GM19240 (cell line): ENCODE results near the gene ESX1.
"Not testable (repeated sequence)": the region's sequence is repeated elsewhere in the genome, so short reads cannot be mapped to it uniquely, and the experiment has no call there.

Experiments used
- DNase-seq: peaks from one replicate; pipeline ENCODE4 v3.0.0; 2011; ENCODE audit warnings: low spot score; ENCODE audit not compliant: insufficient read length

The ESX1 gene

DNA sequence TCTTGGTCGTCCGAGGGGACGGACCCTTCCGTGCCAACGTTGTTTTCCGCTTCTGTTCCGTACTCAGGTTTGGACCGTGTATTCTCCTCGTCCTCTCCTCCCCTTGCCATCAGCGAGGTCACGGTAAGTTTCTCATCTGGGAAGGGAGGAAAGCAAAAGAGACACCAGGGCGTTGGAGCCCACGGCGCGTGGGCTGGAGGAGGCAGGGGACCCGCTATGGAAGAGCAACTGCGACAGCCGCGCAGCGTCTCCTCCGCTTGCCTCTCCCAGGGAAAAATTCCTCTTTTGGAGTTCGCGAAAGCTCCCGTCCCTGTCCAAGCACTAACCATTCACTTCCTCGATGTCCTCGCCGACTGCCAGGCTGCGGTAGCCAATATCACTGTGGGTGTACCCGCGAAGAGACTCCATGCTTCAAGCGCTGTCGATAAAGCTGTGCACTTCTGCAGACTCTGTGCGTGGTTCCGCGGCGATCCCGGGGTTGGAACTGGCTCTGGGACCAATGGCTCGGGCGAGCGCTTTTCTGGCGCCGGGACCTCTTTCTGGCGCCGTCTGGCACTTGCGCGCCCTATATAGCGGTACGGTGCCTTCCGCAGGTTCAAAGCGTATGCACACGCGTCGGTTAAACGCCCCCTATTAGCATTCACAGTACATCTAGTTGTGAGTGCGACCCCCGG, at the start of gene ESX1:
TSS of gene ESX1 (minus strand) at position 492 of the 674 bp plus-strand sequence. CDS start at position 408, 84 bp downstream.
- no peak for DNase-seq

DNA sequence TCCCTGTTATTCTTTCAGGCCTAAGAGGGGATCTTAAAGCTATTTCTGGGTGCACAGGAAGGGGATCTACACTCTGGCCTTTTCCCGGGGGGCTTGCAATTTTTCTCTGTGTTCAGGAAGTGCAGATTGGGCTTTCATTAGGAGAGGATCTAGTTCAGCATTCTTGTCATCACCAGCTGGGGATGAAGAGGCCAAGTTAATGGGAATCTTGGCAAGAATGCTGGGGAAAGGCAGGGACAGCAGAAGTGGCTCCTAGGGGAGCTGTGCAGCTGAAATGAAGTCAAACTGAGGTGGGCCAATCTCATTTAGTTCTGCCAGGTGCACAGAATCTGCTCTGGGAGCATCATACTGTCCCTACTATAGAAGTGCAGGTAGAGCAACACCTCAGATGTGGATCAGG, 40.9 kb upstream of the ESX1 start:
- DNase-seq = no peak

DNA sequence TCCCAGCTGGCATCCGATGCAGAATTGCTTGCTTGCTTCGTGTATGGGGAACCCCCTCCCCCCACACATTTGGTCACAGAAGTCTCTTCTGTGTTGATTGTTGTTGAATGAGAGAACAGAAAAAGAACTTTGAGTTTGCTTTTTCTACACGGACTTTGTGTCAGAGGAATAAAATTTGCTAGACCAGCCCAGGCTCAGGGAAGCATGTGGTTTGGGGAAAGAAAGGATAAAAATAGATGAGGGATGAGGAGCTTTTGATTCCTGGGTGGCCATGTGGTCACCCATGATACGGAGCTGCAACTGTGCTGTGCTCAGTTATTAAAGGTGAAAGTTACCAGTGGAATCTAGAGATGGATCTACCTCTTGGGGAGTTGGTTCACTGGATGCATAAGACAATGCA, 34.2 kb upstream of the ESX1 start:
- DNase-seq = no peak

DNA sequence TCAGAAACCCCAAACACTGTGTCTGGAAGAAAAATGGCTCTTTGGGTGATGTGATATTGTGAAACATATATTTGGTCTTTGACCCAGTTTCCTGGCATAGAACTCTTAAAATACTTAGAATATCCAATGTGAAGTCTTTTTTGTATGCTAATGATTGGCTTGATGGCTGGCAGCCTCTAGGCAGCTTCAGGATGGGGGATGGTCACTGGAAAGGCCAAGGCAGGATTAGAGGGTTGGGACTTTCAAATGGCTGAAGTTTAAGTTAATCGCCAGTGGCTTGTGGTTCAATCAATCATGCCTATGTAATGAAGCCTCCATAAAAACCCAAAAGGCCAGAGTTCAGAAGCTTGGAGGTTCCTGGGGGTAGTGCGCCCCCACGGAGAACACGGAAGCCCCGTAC, 33.5 kb upstream of the ESX1 start:
- DNase-seq = no peak

DNA sequence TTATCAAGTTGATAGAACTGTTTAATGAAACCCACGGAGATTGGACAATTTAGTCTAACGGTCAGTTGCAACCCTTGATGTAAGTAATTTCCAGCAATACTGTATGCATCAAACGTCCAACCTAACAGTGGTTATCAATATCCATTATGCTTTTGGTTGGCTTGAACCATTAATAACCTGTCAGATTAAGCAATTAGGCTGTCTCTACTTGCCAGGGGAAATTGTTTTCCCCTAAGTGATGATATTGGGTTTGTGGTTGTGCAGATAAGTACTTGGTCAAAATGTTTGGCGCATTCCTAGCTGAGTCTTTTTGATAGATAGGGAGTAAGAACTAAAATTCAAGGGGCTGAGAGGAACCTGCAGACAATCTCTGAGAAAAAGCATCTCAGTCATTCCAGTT, 30.5 kb upstream of the ESX1 start:
- no peak for DNase-seq

DNA sequence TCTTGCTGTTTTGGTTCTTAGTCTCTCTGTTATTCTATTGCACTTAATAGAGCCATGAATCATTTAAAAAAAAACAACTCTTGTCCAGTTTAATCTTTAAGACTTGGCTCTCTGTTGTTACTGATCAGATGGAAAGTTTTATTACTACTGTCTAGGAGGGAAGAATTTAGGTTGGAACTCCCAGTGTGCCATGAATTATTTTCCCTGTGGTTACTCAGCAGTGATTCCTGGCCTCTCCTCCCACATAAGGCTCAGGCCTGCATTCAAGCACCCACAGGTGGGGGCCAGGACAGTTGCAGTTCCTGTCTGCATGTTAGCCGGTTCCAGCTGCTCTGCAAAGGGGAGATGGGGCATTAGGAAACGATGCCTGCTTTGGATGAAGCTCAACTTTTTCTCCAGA, 29.8 kb upstream of the ESX1 start:
- DNase-seq = no peak

DNA sequence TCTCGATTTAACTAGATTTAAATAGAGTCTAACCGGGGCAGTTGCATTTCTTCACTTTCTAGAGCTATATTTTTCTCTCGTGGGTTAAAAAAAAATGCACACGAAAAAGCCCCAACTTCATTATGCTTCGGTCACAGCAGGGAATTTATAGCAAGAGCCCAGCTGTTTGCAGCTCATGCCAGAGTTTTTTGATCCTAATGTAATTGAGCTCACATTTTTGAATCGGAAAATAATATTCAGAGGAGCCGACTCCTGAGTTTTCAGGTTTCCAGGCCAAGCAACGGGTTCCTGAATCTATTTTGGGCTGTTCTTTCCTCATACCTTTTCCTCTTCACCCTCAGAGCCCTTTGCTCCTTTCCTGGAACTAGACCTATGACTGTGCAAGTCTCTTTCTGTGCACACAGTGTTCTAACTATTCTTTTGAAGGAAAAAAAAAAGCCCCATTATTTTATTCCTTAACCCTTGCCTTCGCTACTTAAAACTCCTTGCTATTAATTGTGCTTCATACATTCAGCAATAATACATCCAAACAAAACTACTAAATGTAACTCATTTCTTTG, 27.5 kb upstream of the ESX1 start:
- no peak for DNase-seq

DNA sequence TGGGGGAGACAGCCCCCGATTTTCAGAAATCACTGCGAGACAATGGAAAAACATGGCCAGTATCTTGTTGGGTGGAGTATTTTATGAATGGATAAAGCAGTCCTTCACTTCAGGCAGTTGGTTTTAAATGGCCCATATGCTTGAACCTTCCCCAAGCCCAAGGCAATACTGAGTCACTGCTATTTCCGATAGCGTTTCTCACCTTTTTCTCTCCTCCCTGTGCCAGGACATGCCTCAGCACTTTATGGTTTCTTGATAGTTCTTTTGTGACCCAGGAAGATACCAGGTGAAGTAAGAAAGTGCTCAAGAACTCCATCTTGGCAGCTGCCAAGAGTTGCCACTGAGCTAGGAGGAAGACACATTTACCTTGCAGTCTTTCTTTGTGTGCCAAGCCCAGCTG, 26.8 kb upstream of the ESX1 start:
- DNase-seq = no peak

DNA sequence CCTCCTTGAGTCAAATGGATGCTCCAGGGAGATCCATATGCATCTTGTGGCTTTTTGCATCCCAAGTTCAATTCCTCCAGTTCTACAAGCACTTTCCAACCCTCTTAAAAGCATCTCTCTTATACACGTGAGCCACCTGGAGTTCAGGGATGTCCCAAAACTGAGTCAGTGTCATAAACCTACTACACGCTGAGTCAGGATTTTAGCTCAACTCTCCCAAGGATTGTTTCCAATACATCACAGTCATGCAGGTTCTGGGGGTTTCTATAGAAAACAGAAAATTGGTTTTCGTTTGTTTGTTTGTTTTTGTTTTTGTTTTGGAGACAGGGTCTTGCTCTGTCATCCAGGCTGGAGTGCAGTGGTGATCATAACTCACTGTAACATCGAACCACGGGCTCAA, 25.9 kb upstream of the ESX1 start:
- no peak for DNase-seq

DNA sequence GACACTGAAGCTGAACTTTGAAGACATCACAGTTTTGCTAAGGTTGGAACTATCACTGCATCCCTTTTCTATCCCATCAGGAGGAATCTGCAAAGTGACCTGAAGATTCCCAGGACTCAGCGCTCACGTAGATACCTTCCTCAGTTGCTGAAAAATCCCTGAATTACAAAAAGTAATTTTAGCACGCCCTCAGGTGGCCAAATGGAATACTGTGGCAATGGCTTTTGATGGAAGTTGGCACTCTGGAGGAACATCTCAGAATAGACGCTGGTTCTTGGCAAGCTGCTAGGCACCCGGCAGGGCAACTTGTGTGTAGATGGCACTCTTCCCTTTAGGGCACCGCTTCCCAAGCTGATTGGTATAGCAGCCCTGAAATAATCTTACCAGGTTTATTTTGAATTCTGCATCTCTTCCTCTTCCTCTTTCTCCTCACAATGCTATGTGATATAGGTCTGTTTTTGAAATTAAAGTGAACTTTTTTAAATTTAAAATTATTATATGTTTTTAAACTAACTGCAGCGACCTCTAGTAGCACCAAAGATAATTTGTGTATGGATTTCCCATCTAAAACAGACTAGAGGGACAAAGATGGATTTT, 16.3 kb upstream of the ESX1 start:
- no peak for DNase-seq

DNA sequence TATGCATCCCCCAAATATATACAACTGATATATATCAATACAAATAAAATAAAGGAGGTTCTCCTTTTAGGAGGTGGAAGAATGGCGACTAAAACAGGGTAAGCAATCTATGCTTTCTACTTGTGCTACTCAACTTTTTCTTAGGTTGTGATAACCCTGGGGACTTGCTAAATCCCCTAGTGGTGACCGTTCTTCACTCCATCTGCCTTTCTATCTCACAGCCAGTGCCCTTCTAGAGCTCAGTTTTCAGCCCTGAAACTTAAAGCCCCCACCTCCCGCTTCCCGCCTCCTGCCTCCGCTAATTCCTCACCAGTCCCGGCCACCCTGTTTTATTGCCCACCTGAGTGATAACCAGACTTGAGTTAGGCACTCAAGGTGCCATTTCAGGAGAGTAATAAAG, 15.5 kb upstream of the ESX1 start:
- DNase-seq = no peak

DNA sequence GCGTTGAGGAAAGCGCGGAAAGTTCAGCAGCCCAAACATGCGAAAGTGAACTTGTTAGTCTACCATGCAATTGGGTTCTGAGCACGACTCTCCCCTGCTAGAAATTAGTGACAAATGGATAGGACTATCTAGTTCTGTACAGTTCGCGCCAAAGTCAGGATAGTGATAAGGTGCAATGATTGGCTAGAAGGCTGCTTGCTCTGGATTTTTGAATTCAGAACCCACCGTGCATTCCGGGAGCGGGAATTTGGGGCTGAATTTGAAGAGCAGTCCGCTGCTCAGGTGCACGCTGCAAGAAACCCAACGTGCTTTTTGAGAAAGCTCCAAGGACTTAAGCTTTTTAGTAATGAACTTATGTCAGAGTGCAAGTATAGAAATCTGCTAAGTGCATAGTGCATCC, 732 bp upstream of the ESX1 start:
- no peak for DNase-seq

DNA sequence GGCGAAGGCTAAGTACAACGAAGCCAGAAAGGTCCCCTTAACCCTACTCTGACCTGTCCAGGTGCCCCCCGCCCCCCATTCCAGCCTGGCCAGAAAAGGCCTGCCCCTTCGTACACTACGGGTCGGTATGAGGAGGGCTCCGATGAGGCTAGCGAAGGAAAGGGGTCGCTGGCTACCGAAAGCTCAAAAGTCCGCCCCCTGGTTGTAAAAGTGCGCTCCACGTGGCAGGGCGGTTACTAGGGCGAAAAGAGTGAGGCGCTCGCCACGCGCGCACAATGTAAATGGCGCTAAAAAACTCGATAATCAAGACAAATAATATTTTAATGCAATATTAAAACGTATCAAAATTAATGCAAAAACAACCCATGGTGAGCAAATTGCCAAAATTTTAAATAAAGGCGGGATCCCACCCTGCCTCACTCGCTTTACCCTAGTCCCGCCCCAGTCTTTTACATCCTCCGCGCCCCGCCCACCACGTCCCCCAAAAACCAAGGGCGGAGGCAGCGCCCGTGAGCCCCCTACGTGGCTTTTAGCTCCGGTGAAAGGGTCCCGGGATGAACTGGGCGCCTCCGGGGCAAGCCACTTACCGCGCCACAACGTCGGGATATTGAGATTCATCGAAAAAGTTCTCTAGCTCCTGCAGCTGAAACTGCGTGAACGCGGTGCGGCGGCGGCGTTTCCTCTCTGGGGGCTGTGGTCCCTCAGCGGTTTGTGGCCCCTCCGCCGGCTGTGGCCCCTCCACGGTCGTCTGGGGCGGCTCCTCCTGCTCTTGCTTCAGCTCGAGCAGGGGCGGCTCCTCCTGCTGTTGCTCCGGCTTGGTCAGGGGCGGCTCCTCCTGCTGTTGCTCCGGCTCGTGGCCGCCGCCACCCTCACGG, 929 bp downstream of the ESX1 start:
- no peak for DNase-seq

DNA sequence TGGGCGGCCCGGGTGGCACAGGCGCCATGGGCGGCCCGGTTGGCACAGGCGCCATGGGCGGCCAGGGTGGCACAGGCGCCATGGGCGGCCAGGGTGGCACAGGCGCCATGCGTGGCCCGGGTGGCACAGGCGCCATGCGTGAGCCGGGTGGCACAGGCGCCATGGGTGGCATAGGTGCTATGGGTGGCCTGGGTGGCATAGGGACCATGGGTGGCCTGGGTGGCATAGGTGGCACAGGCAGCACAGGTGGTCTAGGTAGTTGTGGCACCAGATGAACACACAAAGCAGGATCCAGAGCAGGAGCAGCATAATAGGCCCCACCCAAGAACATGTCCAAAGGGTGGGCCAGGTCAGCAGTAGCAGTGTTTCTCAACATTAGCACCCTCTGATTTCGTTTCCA, 4.3 kb downstream of the ESX1 start:
- no peak for DNase-seq

DNA sequence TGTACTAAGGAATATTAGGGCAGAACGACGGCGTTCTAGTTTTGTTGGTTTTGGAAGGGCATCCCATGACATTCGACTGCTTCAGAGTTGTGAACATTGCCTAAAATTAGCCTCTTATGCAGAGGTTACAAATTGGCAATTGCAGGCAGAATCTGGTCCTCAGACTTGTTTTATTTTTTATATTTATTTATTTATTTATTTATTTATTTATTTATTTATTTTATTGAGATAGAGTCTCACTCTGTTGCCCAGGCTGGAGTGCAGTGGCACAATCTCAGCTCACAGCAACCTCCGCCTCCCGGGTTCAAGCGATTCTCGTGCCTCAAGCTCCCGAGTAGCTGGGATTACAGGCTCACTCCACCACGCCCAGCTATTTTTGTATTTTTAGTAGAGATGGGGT, 24.7 kb downstream of the ESX1 start:
- DNase-seq = not testable (repeated sequence)

DNA sequence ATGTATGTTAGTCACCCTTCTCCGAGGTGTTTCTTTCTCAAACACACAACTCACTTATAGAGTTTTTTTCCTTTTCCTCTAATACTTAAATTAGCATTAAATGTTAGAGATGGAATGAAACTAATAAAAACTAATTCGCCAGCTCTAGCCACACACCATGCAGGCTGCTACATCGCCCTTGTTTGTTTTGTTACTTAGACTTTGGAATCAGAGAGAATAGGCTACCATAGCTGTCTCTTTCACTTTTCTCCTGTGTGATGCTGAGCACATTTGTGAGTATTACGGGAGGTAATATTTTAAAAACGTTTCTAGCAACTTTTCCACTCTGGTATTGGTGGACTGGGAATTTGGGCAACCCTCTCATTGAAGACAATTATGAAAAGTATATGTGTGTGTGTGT, 43.5 kb downstream of the ESX1 start:
- no peak for DNase-seq

DNA sequence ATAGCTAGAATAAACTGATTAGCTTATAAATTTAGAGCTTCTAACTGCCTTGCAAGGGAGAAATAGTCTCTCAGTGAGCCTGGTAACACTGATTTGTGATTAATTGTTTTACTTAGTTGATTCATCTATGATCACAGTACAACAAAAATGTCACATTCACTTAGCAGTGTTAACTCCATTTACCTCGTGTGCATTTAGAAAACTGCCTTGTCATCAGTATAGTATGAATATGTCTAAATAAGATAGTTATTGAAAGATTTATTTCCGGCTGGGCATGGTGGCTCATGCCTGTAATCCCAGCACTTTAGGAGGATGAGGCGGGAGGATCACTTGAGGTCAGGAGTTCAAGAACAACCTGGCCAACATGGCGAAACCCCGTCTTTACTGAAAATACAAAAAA, 49.2 kb downstream of the ESX1 start:
- DNase-seq = no peak
